ENCODE data around the gene ADGRA1.
"Not testable (repeated sequence)": the region's sequence is repeated elsewhere in the genome, so short reads cannot be mapped to it uniquely, and the experiment has no call there.

The ADGRA1 gene

DNA sequence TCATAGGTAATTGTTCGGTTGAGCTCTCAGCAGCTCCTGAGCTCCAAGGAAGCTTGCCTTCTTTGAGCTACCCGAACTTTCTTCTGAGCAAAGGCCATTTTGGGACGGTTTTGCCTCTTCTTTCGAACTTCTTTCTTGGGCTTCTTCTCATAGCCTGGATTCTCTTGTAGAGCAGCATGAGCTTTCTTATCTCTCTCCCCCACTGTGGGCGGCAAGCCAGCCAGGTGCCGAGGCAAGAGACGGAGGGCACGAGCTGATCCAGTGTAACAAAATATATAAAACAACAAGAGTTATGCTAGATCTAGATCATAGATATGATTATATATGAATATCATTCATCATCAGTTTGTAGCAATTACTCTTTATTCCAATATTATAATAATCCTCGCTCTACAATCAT lies 55.8 kb downstream of the ADGRA1 start:
- DNase-seq (ENCODE audit: low read depth) = no peak

DNA sequence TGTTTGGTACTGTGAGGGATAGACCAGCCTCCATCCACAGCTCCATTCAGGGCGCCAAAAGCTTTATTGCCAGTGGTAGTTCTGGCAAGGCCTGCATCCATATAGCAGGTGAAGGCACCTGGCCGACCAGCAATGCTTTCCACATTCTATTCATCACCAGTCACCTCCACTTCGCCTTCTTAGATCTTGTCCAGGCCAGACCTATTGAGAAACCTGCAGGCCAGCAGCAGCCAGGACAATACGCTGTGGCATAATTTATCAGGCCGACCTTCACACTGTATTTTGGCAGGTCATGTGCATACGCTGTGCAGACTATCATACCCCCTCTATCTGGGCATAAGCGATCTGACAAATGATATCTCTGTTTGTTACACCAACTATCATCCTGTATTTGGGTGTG lies 57.0 kb downstream of the ADGRA1 start:
- DNase-seq (ENCODE audit: low read depth) = no peak

DNA sequence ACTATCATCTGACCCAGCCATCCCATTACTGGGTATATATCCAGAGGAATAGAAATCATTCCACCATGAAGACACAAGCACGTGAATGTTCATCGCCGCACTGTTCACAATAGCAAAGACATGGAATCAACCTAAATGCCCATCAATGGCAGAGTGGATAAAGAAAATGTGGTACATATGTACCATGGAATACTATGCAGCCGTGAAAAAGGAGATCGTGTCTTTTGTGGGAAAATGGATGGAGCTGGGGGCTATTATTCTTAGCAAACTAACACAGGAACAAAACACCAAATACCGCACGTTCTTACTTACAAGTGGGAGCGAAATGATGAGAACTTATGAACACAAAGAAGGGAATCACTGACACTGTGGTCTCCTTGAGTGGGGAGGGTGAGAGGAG lies 62.5 kb downstream of the ADGRA1 start:
- no peak for DNase-seq (ENCODE audit: low read depth)

DNA sequence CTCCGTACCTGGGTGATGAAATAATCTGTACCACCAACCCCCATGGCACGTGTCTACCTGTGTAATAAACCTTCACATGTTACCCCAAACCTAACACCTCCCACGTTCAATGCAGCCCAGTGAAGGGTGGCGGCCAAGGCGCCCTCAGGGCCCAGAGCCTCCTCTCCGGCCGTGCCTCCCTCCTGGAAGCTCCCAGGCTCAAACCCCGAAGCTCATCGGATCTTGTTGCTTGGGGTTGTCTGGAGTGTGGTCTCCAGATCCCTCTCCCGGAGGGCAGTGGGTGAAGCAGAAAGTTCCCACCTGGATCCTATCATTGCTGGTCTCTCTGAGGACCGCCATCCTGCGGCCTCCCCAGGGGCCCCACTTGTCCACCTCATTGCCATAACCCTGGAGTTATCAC lies 62.9 kb downstream of the ADGRA1 start:
- no peak for DNase-seq (ENCODE audit: low read depth)

DNA sequence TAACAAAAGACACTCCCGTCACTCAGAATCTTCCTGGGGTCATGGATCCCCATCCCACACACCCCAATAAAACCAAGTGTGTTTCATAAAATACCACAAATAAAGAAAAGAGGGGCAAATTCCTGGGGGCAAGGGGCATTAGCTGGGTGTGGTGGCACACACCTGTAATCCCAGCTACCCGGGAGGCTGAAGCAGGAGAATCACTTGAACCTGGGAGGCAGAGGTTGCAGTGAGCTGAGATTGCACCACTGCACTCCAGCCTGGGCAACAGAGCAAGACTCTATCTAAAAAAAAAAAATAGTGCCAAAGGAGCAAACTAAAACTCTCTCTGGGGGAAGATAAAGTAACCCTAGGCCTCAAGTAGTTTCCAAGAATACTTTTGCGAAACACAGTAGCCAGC lies 63.3 kb downstream of the ADGRA1 start:
- DNase-seq (ENCODE audit: low read depth) = not testable (repeated sequence)

DNA sequence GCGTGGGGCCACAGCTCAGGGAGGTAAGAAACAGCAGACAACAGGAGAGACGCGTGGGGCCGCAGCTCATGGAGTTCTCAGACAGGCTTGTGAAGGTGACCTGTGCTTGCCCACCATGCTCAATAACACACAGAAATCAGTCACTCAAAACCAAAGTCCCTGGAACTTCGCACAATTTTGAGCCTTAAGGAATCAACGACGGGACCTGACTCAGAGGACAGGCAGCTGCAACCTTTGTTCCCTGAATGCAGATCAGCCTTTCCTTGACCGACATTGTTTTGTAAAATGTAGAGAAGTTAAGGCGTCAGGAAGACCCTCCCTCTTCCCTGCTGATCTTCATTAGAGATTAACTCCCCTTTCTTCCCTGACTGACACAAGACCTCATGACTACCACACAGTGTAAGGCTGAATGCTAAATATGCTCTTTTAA lies 63.8 kb downstream of the ADGRA1 start:
- no peak for DNase-seq (ENCODE audit: low read depth)

DNA sequence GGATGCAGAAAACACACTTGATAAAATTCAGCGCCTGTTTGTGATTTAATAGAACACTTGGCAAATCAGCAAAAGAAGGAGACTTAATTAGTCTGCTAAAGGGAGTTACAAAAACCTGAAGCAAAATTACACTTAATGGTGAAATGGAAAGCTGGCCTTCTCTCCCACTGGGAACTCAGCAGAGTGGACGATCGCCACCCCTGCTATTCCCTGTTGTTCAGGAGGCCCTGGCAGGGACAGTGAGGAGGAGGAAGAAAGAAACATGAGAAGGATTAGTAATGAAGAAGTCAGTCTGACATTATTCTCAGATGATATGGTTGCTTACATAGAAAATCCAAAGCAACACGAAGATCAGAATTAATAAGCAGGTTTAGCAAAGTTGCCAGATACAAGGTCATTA lies 66.7 kb downstream of the ADGRA1 start:
- no peak for DNase-seq (ENCODE audit: low read depth)

DNA sequence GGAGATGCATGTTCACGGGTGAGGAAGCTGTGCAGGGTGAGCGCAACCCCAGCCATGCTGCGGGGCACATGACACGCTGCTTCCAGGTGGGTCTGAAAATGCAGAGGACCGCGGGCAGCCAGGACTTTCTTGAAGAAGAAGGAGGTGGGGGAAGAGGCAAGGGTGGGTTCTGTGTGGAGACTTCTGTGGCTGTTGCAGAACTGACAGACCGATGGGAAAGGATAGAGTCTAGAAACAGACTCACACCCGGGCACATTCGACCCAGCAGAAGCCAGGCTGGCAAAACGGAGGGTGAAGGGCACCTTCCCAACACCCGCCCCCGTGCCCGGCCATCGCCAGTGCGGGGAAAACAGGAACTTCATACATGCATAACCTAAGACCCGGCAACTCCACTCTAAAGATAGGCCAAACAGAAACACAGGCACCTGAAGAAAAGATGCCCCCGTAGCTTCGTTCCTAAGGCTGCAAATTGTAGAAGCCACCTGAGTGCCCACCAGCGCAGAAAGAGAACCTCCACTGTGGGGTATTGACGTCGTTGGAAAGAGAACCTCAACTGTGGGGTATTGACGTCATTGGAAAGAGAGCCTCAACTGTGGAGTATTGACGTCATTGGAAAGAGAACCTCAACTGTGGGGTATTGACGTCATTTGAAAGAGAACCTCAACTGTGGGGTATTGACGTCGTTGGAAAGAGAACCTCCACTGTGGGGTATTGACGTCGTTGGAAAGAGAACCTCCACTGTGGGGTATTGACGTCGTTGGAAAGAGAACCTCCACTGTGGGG lies 67.5 kb downstream of the ADGRA1 start:
- no peak for DNase-seq (ENCODE audit: low read depth)

DNA sequence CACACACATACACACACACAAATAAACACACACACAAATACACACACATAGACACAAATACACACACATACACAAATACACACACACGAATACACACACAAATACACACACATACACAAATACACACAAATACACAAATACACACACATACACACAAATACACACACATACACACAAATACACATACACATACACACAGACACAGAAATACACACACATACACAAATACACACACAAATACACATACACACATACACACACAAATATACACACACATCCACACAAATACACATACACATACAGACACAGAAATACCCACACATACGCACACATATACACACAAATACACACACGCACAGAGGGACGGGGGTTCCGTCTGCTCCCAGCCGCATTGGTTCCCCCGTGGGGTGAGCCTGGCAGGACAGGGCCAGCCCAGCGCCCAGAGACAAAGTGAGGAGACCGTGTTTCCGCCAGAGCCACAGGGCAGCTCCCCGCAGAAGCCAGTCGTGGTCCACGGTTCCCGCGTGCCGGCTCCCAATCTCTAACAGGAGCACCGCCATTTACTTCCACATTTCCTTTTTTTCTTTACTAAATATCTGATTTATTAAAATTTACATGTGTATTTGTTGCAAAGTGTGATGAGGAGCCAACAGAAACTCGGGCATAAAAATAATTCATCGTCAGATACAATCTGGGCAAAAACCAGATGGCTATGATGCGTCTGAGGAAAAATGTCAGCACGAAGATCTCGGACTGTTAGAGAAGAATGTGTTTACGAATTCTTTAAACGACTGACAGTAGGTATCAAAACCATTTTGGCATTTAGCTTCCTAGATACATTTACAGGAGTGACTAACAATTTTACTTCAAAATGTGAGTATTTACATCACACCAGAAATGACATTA lies 69.2 kb downstream of the ADGRA1 start:
- DNase-seq (ENCODE audit: low read depth) = no peak

DNA sequence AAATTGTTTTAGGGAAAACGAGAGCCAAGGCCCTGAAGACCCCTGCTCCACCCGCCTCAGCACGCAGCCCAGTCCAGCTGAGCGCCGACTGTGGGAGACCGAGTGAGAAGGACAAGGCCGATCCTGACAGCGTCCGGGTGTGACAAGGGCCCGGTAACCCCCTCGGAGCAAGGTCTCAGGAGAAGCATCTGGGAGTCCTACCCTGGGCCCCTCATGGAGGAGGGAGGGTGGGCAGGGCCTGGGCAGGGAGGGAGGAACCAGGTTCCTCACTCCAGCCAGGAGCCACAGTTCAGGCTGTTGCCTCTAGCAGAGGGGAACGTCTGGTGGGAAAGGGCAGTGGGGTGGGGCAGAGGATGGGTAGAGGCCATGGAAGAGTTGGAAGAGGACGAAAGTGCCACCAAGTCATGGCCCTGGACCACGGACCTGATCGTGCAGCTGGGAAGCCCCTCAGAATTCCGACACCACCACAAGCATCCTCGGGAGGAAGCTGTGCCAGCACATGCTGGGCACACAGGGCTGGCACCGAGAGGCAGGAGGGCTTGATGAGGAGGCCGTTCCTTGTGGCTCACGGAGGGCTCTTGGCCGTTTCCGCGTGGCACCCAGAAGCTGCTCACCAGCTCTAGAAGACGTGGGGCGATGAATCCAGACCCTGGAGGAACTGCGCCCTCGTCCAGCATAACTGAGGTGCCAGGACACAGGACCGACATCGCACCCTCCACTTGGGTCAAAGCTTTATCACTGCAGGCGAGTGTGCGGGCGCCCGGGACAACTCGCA lies 70.1 kb downstream of the ADGRA1 start:
- DNase-seq (ENCODE audit: low read depth) = no peak

DNA sequence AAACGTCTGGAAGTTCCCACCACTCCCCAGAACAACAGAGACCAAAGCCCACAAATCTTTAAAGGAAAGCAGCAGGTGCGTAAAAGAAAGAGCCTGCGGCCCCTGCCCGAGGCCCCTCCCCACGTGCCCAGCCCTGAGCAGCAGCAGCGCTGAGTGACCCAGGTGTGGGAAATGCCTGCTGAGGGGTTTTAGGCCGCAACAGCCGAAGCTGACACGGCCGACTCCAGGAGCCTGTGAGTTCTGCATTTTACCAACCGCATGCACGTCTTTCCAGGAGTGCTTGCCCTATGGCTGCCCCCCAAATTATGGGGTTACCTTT lies 70.7 kb downstream of the ADGRA1 start:
- no peak for DNase-seq (ENCODE audit: low read depth)

DNA sequence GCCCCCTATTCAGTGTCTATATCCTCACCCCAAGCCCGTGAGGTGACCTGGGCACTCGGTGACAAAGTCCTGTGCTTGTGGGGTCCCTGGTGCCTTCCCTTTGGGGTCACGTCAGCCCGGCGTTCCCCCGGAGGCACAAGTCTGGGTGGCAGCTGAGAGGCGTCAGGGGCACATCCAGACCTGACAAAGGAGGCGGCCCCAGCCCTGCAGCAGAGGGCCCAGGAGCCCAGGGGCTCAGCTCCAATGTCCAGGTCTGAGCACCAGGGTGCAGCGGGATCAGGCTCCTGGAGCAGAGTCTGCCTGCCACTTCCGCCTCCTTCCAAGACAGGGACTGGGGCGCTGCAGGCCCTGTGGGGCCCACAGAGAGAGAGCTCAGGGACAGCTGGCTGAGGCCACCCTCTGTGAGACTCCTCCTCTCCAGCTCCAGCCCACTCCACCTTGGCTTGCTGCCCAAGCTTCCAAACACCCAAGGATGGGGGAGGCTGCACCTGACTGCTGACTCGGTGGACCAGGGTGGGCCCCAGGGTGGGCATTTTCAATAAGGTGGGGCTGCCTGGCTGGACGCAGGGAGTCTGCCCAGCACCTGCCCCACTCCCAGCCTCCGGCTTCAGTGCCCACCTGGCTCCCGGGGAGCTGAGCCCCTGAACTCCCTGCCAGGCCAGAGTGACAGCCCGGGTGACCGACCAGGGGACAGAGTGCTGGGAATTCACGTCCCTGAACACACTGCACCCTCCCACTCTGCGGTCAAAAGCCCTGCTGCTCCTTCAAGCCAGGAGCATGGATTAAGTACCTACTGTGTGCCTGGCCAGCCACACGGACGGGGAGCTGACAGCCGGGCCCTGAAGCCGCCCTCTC lies 71.3 kb downstream of the ADGRA1 start:
- DNase-seq (ENCODE audit: low read depth) = no peak

DNA sequence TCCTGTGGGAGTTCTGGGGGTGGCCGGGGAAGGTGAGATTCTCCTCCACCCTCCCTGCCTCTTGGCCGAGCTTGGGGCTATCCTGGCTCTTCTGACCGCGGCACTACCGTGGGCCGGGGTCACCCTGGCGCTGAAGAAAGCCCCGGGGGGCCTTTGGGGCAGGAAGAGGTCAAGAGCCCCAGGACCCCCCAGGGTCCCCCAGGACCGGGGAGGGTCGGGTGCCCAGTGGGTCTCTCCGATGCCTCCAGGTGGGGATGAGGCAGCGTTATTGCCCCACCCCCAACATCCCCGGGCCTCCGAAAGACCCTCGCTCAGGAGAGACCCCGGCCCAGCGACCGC lies 71.9 kb downstream of the ADGRA1 start:
- DNase-seq (ENCODE audit: low read depth) = no peak

DNA sequence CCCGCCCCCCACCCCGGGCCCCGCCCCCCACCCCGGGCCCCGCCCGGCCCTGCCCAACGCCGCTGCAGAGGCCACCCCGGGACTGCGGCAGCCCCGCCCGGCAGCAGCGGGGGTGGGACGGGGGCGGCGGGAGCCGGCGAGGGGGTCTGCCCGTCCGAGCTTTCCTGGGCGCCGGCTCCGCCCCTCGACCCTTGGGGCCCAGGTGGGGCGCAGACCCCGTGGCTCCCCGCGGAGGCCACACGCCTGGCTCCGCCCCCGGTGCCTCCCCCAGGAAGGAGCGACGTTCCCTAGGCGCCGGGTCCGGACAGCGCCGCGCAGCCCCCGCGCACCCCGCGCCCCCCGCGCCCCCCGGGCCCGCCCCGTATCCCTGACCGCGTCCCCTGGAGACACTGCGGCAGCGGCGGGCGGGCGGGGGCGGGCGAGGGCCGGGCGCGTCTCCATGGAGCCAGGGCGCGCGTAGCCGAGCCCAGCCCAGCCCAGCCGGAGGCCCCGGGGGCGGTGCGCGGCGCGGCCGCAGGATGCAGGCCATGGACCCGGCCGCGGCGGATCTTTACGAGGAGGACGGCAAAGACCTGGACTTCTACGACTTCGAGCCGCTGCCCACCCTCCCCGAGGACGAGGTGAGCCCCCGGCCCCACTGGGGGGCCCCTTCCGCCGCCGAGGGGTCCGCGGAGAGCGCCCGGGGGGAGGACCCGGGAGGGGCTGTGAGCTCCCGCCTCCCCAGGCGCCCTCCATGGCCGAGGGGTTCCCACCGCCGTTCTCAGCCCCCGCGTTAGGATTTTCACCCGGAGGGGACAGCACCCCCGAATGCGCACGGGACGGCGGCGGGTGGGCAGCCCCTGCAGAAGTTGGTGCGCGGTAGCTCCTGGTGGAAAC lies 72.5 kb downstream of the ADGRA1 start, which contains the start of gene KNDC1:
TSS of gene KNDC1 (plus strand) at position 270 of the 876 bp plus-strand sequence. CDS start at position 519, 249 bp downstream.
- DNase-seq (ENCODE audit: low read depth) = no peak

DNA sequence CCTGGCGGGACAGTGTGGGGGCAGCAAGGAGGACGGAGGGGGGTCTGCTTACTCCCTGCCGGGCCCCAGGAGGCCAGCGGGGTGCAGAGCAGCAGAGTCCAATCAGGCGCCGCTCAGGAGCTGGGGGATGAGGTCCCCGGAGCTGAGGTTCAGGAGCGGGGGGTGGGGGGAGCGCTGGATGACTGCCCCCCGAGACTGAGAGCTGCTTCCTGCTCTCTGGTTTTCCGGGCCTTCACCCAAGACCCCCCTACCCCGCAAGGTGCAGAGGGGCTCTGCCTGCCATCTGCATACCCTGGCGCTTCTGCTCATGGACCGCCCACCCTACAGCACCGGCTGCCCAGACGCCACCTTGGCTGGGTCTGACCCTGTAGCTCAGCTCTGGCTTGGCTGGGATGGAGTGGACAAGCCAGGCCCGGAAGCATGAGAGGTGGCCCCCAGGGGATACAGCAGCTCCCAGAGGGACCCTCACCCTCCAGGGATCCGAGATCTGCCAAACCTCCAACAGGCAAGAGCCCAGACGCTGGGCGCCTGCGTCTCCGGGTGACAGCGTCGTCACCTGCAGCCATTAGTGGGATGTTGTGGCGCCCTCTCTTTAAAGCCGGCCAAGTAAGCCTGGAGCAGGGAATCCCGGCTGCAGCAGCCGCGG lies 73.2 kb downstream of the ADGRA1 start:
- DNase-seq (ENCODE audit: low read depth) = no peak

DNA sequence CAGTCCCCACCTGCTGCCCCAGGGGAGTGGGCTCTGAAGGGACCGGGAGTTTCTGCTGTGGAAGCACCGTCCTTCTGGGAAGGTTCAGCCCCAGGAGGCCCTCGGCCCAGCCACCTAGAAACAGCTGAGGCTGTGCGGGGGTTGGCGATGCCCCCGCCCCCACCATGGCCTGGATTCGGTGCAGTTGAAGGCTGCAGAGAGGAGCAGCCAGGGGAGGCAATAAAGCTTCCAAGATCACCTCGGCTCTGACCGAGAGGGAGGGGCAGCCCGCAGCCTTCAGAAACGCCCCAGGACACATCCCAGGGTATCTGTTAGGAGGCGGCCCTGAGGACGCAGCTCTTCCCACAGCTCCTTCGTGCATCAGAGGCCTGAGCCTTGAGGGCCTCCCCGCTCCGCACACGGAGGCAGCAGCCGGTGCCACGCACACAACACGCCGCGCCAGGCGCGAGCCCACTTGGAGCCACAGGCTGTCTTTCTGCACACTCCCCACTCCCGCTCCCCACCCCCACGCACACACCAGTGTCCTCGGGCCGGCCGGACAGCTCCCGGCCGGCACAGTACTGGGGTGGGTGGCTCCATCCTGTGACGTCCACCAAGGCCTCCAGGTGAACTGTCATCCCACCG lies 73.9 kb downstream of the ADGRA1 start:
- no peak for DNase-seq (ENCODE audit: low read depth)

DNA sequence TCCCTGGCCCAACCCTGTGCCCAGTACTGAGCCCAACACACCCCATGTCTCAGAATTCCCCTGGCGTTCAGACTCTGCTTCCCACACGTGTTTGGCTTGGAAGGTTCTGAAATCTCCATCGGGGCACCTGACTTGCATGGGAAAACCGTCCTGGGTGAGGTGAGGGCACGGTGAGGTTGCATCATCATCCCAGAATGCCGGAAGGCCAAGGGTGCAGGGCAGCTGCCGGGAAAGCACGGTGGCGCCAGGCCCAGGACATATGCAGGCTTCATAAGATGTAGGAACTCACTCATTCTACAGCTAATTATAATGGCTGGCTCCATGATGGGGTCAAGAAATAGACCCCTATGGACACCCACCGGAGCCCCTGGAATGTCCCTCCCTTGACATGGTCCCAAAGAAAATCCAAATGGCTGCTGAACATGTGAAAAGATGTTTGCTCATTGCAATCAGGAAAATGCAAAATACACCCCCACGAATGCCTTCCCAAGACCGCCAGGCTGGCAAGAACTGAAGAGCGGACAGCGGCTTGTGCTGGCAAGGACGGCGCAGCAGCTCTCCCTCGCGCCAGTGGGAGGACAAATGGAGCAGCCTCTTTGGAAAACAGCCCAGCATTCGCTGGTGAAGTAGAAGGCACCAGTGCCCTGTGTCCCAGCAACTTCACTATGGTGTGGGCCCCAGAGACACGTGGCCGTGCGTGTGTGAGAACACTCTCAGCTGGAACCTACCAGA lies 74.6 kb downstream of the ADGRA1 start:
- DNase-seq (ENCODE audit: low read depth) = no peak

DNA sequence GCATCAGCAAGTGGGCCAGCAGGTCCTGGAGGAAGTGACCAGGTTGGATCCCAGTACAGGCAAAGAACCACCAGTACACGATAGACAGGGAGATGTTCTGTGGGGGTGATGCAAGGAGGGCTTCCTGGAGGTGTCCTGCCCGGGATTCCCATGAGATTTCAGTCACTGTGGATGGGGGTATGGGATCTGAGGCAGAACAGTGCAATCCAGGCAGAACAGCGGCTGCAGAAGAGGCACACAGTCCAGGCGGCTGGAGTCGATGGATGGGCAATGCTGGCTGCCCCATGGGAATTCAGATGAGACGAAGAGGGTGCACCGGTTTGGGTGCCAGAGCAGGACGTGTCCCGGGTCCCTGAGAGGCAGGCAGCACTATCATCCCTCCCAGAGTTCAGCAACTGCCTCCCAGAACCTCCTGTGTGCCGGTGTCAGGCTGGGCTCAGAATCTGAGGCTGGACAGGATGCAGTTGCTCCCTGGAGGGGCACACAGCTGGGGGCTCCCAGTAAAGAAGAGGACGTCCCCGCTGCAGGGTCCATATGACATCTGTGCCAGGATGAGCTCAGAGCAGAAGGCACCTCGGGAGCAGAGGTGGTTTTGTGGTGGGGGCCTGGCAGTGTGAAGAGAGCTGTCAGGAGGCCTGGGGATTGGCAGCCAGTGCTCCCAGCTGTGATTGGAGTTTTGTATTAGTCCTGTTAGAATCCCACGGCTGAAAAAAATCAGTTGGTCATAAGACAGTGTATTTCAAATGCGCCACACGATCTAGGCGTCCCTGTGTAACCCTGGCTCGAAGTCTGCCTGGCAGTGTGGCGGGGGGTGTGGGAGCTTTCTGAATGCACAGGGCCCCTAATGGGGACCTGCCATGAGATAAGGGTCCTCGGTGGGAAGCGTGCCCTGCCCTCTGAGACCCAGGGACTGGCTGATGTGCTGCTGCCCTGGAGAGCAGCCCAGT lies 75.5 kb downstream of the ADGRA1 start:
- DNase-seq (ENCODE audit: low read depth) = no peak
